Astrocyte of the hippocampus (primary cell): ENCODE data around the gene ALG14.
"Not testable (repeated sequence)": the region's sequence is repeated elsewhere in the genome, so short reads cannot be mapped to it uniquely, and the experiment has no call there.

Experiments
- DNase-seq: peaks from one replicate; pipeline ENCODE4 v3.0.0; 2011; ENCODE audit warnings: low read depth, low spot score

Gene ALG14

DNA sequence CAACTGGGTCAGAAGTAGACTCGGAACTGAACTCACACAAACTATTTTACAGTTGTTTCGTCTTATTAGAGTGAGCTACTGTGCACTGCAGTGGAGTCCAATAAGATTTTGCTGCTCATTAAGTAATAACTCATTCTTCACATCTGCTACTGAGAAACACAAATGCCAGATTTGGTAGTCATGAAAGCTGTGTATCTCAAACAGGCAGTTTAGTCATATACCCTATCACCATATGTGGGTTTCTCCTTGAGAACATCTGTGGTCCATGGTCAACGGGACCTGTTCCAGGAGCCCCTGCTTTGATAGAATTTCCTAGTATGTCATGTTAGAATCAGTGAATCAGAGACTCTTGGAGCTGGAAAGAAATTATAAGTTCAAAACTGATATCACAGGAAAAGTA is 60.4 kb downstream of the ALG14 start:
- peak; percentile 57 for DNase-seq

DNA sequence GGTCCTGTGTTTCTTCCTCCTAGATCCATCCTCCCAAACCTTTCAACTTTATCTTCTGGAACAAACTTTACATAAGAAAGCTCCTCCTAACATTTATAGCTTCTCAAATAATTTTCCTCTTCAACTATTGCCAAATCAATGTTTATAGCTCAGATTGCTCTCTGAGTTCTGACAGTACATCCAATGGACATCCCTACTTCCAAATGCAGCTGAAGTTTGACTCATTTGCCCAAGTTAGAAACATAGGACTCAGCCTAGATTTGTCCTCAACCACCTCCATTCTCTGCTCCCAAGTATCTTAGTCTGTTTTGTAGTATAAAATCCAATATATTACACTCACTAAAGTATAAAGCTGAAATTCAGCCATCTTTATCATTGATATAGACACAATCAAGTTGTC is 62.6 kb downstream of the ALG14 start:
- DNase-seq: no peak

DNA sequence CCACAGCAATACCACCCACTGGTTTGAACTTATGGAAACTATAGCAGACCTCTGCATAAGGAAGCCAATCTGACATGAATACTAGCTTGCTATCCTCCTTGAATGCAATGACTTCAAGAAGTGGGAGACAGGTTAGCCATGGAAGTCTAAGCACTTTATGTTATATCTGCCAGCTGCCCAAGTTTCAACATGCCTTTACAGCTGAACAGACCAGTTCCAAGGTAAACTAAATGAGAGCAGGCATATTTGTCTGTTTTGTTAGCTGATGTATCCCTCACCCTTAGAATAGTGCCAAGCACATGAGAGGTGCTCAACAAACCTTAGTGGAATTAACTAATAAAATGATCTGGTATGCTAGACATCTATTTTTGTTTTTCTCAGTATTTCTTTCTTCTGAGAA is 65.1 kb downstream of the ALG14 start:
- DNase-seq: no peak

DNA sequence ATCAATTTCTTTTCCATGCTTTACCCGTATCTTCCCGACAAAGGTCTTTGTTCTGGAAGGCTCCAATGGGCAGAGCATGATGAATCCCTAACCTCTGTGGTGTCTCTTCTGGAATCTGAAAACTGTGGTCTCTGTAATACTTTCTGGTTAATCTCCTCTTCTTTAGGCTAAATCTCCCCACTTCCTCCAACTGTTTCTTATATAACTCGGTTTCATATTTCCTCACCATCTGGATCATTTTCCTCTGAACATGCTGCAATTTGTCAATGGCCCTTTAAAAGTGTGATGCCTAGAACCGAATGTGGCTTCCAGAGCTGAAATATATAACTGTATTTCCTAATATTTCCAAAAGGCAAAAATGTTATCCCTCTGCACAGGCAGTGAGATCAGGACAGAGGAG is 66.1 kb downstream of the ALG14 start:
- DNase-seq: no peak

GRCh38 chr1:95005584-95005983 is 67.2 kb downstream of the ALG14 start:
- DNase-seq: no peak

- no peak for DNase-seq
Observed at GRCh38 chr1:95004013-95004412, 68.7 kb downstream of the ALG14 start.

GRCh38 chr1:95003433-95003738 is 69.4 kb downstream of the ALG14 start:
- DNase-seq: no peak

- no peak for DNase-seq
Observed at GRCh38 chr1:95002540-95003432, 70.0 kb downstream of the ALG14 start.

GRCh38 chr1:95002164-95002539 is 70.6 kb downstream of the ALG14 start:
- DNase-seq: no peak

DNA sequence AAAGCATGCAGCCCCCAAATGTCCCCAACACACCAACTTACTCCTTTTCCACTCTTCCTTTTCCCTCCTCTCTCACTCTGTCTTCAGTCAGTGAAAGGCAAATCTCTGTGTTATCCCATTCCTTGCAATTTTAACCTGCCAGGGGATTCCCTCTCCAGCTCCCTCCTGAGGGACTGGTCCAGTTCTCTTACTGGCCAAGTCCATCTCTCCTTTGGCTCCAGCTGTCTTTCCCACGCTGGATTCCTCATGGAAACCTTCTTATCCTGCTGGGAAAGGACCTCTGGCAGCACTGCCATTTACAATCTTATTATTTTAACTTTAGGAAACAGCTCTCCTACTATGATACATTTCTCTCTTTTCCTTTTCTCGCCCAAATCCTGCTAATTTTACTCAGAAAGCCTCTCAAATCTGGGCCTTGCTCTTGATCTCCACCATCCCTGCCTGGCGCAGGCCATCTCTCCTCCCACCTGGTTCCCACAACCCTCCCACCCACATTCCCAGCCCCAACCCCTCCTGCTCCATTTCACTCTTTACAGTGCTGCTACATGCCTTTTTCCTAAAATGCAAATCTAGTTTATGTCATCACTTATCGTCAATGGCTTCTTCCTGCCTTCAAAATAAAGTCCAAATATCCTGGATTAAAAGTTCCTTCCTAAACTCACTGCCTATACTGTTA is 73.2 kb downstream of the ALG14 start:
- DNase-seq: no peak

- DNase-seq: no peak
Observed at GRCh38 chr1:94998748-94999147, 74.0 kb downstream of the ALG14 start.

DNA sequence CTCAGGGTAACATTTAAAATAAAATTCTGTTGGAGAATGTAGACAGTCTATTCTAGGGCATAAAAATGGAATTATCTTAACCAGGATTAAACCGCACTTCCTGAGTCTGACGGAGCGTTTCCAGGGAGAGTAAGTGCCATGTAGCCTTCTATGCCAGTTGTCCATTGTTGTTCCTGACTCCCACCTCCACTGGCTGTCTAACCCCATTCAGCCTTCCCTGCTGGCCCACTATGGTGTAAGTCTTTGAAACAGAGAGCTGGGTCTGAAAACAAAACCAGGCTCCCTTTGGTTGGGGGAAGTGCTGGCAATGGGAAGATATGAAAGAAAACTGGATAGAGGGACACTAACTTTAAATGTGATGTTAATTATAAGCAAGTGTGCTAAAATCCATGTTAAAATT is 74.6 kb downstream of the ALG14 start:
- no peak for DNase-seq

DNA sequence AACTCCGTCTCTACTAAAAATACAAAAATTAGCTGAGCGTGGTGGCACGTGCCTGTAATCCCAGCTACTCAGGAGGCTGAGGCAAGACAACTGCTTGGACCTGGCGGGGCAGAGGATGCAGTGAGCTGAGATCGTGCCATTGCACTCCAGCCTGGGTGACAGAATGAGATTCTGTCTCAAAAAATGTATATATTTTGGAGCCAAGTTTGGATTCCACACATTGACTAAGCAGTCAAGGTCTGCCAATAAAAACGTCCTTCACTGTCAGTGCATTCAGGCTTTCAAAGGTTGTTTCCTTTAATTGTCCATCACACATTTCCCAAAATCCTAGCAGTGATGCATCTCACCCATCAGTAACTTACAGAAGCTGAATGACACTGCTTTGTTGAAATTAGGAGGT is 77.2 kb downstream of the ALG14 start:
- DNase-seq: not testable (repeated sequence)

DNA sequence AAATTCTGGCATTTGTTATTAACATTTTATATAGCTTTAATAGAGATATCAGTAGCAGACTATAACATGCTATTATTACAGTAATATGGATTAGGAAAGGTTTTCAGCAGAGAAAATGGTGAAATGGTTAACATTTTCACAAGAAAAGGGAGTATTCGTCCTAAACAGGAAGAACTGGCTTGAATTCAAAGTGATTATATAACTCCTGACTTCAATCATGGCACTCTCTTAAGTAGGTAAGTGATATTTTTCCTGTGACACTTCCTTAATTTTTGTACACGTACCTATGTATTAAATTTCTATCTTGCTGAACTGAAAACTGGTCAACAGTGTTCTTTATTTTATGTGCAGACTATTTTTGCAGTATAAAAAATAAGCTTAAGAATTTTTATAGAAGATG is 77.9 kb downstream of the ALG14 start:
- DNase-seq: no peak

- no peak for DNase-seq
Observed at GRCh38 chr1:94993931-94994645, 78.7 kb downstream of the ALG14 start.

DNA sequence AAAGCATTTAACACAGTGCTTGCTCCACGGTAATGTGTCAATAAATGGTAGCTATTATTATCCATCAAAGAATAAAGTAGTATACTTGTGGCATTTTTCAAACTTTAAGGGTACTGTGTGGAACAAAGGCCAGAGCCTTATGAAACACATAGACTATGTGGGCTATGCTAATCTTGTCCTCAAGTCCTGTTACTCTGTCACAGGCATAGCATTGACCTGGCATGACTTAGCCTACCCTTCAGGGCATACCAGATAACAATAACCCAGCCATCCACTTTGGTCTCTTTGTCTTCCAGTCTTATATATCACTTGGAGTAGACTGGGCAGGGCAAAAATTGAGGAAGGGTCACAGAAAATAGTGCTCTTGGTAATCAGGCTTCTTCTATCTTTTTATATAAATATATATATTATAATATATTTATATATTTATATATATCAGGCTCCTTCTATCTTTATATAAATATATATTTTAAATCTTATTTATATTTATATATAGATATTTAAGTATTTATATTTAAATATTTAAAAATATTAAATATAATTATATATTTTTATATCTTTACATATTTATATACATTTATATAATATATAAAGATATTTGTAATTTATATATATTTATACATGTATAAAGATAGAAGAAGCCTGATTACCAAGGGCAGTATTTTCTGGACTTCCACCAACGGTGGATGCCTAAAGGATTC is 79.7 kb downstream of the ALG14 start:
- DNase-seq: no peak

- no peak for DNase-seq
Observed at GRCh38 chr1:94992161-94992560, 80.6 kb downstream of the ALG14 start.

DNA sequence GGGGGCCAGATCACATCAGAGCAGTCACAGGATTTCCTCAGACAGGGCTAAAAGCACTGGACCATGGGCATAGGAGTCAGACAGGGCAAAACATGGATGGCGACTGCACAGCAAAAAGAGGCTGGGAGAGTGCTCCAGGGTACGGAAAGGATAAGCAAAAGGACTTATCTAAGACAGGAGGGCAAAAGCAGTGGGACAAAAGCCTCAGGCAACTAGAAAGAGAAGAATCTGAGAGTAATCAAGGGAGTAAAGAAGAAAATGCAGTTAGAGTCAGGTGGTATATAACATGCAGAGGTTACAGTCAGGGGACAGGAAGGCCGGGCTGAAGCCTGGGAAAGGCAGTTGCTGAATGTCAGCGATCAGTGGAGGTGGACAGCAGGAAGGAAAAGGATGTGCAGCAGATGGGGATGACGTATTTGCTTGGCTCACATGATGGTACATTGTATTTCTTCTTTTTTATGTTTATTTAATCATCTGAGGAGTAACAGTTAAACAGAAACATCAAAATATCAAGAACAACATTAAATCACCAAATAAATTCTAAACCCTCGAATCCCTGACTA is 82.8 kb downstream of the ALG14 start:
- DNase-seq: no peak

- DNase-seq: no peak
Observed at GRCh38 chr1:94989398-94989797, 83.4 kb downstream of the ALG14 start.

- DNase-seq: no peak
Observed at GRCh38 chr1:94988356-94988755, 84.4 kb downstream of the ALG14 start.

GRCh38 chr1:94986783-94987182 is 86.0 kb downstream of the ALG14 start:
- DNase-seq: no peak
